GM23338 (cell line): Measurements from ENCODE around the gene TSPAN7. TPM values are rescaled to one million over a fixed set of nuclear protein-coding genes. Genes with fewer than 3 reads are reported as not detected.

Experiments
- ATAC-seq: fragments of 200-7000 bp; cut with Tn5 transposase; 3 replicates; pipeline ENCODE4 v1.9.1; 2020
- DNase-seq: peaks from one replicate; pipeline ENCODE4 v3.0.0-alpha.2; 2015; ENCODE audit warnings: low spot score
- H2AFZ ChIP-seq: fragments of 200-600 bp; sonication (generic); 2 replicates; pipeline ENCODE4 v1.8.0; 2016; ENCODE audit warnings: antibody characterized with exemption, mild to moderate bottlenecking, moderate library complexity
- H3F3A ChIP-seq: fragments of 200-600 bp; sonication (generic); replicated peaks from 2 replicates; pipeline ENCODE4 v1.8.0; 2017; ENCODE audit warnings: antibody characterized with exemption, mixed run types, low read depth
- H3K27ac ChIP-seq: fragments of 200-600 bp; sonication (generic); 2 replicates; pipeline ENCODE4 v1.6.1; 2016; ENCODE audit warnings: low read depth
- H3K27me3 ChIP-seq: fragments of 200-600 bp; sonication (generic); 2 replicates; pipeline ENCODE4 v1.8.0; 2016; ENCODE audit warnings: mild to moderate bottlenecking, mixed run types, moderate library complexity; ENCODE audit not compliant: insufficient read depth
- H3K36me3 ChIP-seq: fragments of 200-600 bp; sonication (generic); 2 replicates; pipeline ENCODE4 v1.8.0; 2016; ENCODE audit warnings: mild to moderate bottlenecking; ENCODE audit not compliant: insufficient read depth
- H3K4me1 ChIP-seq: fragments of 200-600 bp; sonication (generic); 2 replicates; pipeline ENCODE4 v1.8.0; 2016; ENCODE audit warnings: mild to moderate bottlenecking, moderate library complexity; ENCODE audit not compliant: insufficient read depth
- H3K4me2 ChIP-seq: fragments of 200-600 bp; sonication (generic); 2 replicates; pipeline ENCODE4 v1.7.1; 2017; ENCODE audit warnings: mixed run types
- H3K4me3 ChIP-seq: fragments of 200-600 bp; sonication (generic); 2 replicates; pipeline ENCODE4 v1.6.1; 2016; ENCODE audit warnings: mixed run types
- H3K79me2 ChIP-seq: fragments of 200-600 bp; sonication (generic); replicated peaks from 2 replicates; pipeline ENCODE4 v1.8.0; 2017; ENCODE audit warnings: mild to moderate bottlenecking; ENCODE audit not compliant: insufficient read depth
- H3K9me2 ChIP-seq: fragments of 200-600 bp; sonication (generic); 2 replicates; pipeline ENCODE4 v1.8.0; 2017; ENCODE audit not compliant: insufficient read depth
- H4K20me1 ChIP-seq: fragments of 200-600 bp; sonication (generic); replicated peaks from 2 replicates; pipeline ENCODE4 v1.8.0; 2017; ENCODE audit warnings: mild to moderate bottlenecking; ENCODE audit not compliant: insufficient read depth
- H3K27ac Mint-ChIP-seq: 2 replicates; pipeline ENCODE4 v1.8.0; 2020; ENCODE audit warnings: inconsistent platforms, mild to moderate bottlenecking, moderate library complexity, mixed read lengths
- H3K27me3 Mint-ChIP-seq: 3 replicates; pipeline ENCODE4 v1.8.0; 2022; ENCODE audit warnings: low read depth, mild to moderate bottlenecking, moderate library complexity, mixed read lengths, inconsistent platforms; ENCODE audit not compliant: insufficient read depth, poor library complexity
- H3K36me3 Mint-ChIP-seq: 3 replicates; pipeline ENCODE4 v1.8.0; 2021; ENCODE audit warnings: low read depth, mild to moderate bottlenecking, inconsistent platforms, moderate library complexity, mixed read lengths
- H3K4me1 Mint-ChIP-seq: 3 replicates; pipeline ENCODE4 v1.8.0; 2020; ENCODE audit warnings: mild to moderate bottlenecking, inconsistent platforms, mixed read lengths
- H3K4me3 Mint-ChIP-seq: 3 replicates; pipeline ENCODE4 v1.8.0; 2021; ENCODE audit warnings: moderate library complexity, mild to moderate bottlenecking, inconsistent platforms, mixed read lengths
- H3K9me3 Mint-ChIP-seq: 3 replicates; pipeline ENCODE4 v1.8.0; 2020; ENCODE audit warnings: moderate library complexity, mild to moderate bottlenecking, inconsistent platforms, mixed read lengths
- ETS1 ChIP-seq: IDR thresholded peaks from 2 replicates; pipeline ENCODE4 v1.6.1; 2016; ENCODE audit warnings: antibody characterized with exemption
- EZH2 ChIP-seq: fragments of 200-600 bp; sonication (generic); IDR thresholded peaks from one replicate; pipeline ENCODE4 v1.8.0; 2017; ENCODE audit warnings: antibody characterized with exemption, mild to moderate bottlenecking, low read depth; ENCODE audit not compliant: unreplicated experiment
- EZH2phosphoT487 ChIP-seq: fragments of 200-600 bp; sonication (generic); IDR thresholded peaks from one replicate; pipeline ENCODE4 v1.8.1; 2018; ENCODE audit warnings: antibody characterized with exemption; ENCODE audit not compliant: unreplicated experiment
- JUNB ChIP-seq: IDR thresholded peaks from one replicate; pipeline ENCODE4 v1.6.1; 2016; ENCODE audit warnings: antibody characterized with exemption; ENCODE audit not compliant: unreplicated experiment
- POLR2AphosphoS5 ChIP-seq: IDR thresholded peaks from 2 replicates; pipeline ENCODE4 v1.6.1; 2016; ENCODE audit warnings: antibody characterized with exemption, low read depth
- REST ChIP-seq: IDR thresholded peaks from one replicate; pipeline ENCODE4 v1.6.1; 2018; ENCODE audit warnings: antibody characterized with exemption; ENCODE audit not compliant: unreplicated experiment
- STAT1 ChIP-seq: IDR thresholded peaks from one replicate; pipeline ENCODE4 v1.6.1; 2016; ENCODE audit warnings: antibody characterized with exemption; ENCODE audit not compliant: unreplicated experiment
- ZNF114 ChIP-seq: fragments of 250-450 bp; sonication (Bioruptor Pico); IDR thresholded peaks from 2 replicates; pipeline ENCODE4 v1.5.0; 2020; ENCODE audit warnings: mild to moderate bottlenecking, moderate library complexity
- ZNF331 ChIP-seq: fragments of 250-450 bp; sonication (Bioruptor Pico); IDR thresholded peaks from 2 replicates; pipeline ENCODE4 v1.5.0; 2020; ENCODE audit warnings: low read depth, mild to moderate bottlenecking, moderate library complexity
- ZNF462 ChIP-seq: fragments of 250-450 bp; sonication (Bioruptor Pico); IDR thresholded peaks from 2 replicates; pipeline ENCODE4 v1.5.0; 2020; ENCODE audit warnings: mild to moderate bottlenecking, moderate library complexity
- polyA plus RNA-seq: library from polyadenylated mRNA; unstranded; fragments of >200 nt; fragmentation: Nextera tagmentation; extraction: Ambion mirVana; gene quantifications from 2 replicates; pipeline ENCODE4 v1.2.1, GENCODE V29; 2016
- total RNA-seq: library from RNA; depleted of rRNA; stranded (reverse); fragments of >200 nt; shearing (Covaris generic); gene quantifications from 2 replicates; pipeline ENCODE4 v1.2.3, GENCODE V29; 2014

TSPAN7 gene
- total and polyA plus RNA-seq, 2 experiments from 2014 or later, result 7.2 to 11.5 TPM

- ATAC-seq (no peak), DNase-seq (no peak)
- H3K36me3 Mint-ChIP-seq, result no peaks in the 10 kb centered on the region
- TF ChIP-seq EZH2phosphoT487, result no peak
- TF ChIP-seq REST, result no peak
- TF ChIP-seq POLR2AphosphoS5, result no peak
- H3K27me3 Mint-ChIP-seq, result no peaks in the 10 kb centered on the region
- no peaks in the 10 kb centered on the region for H3K79me2 ChIP-seq
- H3K27me3 ChIP-seq, result no peaks in the 10 kb centered on the region
- H3F3A ChIP-seq, result no peaks in the 10 kb centered on the region
- H3K36me3 ChIP-seq, result no peaks in the 10 kb centered on the region
- no peaks in the 10 kb centered on the region for H3K9me3 Mint-ChIP-seq
- H4K20me1 ChIP-seq, result no peaks in the 10 kb centered on the region
- H3K4me3 Mint-ChIP-seq, result no peak overlapping the region
- no peak overlapping the region for H2AFZ ChIP-seq
- no peaks in the 10 kb centered on the region for H3K9me2 ChIP-seq
- no peak overlapping the region for H3K4me2 ChIP-seq
- no peak overlapping the region for H3K4me3 ChIP-seq
- H3K27ac ChIP-seq, result no peak overlapping the region
- no peaks in the 10 kb centered on the region for H3K4me1 ChIP-seq
- peaks cover 12% of the 10 kb centered on the region; the same call in 2 of the 3 replicates for H3K4me1 Mint-ChIP-seq
- H3K27ac Mint-ChIP-seq, result no peak overlapping the region
These were observed 46.6 kb downstream of the TSPAN7 start for GRCh38 chrX:38607976-38608375.

- H3K27ac Mint-ChIP-seq, result no peak overlapping the region
- TF ChIP-seq ETS1 (no peak), JUNB (no peak), ZNF462 (no peak), STAT1 (no peak), ZNF114 (no peak), ZNF331 (CRISPR knock-in tag) (no peak), EZH2 (no peak)
These were observed 49.5 kb downstream of the TSPAN7 start for GRCh38 chrX:38610849-38611248.

More at GRCh38 chrX:38610849-38611248, 49.5 kb downstream of the TSPAN7 start:
- H3K27me3 ChIP-seq, result no peaks in the 10 kb centered on the region
- no peaks in the 10 kb centered on the region for H4K20me1 ChIP-seq
- Mint-ChIP-seq H3K27me3 (no peaks in the 10 kb centered on the region), H3K9me3 (no peaks in the 10 kb centered on the region), H3K36me3 (no peaks in the 10 kb centered on the region), H3K4me1 (peaks cover 12% of the 10 kb centered on the region; the same call in 2 of the 3 replicates), H3K4me3 (no peak overlapping the region)
- DNase-seq, result peak; percentile 2
- no peaks in the 10 kb centered on the region for H3K9me2 ChIP-seq
- no peak overlapping the region for H3K4me2 ChIP-seq
- no peaks in the 10 kb centered on the region for H3K4me1 ChIP-seq
- no peaks in the 10 kb centered on the region for H3K79me2 ChIP-seq
- no peak for ATAC-seq
- H2AFZ ChIP-seq, result no peak overlapping the region
- no peak overlapping the region for H3K4me3 ChIP-seq
- no peaks in the 10 kb centered on the region for H3K36me3 ChIP-seq
- H3F3A ChIP-seq, result no peaks in the 10 kb centered on the region
- H3K27ac ChIP-seq, result no peak overlapping the region
